ENCODE results near the gene NPHP3.
A peak's percentile ranks its signal among the peaks of the same experiment; 100 is the strongest.
"Not testable (repeated sequence)": the region's sequence is repeated elsewhere in the genome, so short reads cannot be mapped to it uniquely, and the experiment has no call there.

Gene NPHP3

GRCh38 chr3:132722165-132723023 is at the start of gene NPHP3:
Gene NPHP3 (minus strand): TSS chr3:132722409. CDS start chr3:132722355, 54 bp downstream.
- H3K27ac ChIP-seq (ENCODE audit: low read depth, low read length), result peak within 1 kb of the TSS; percentile 95
- peak within 1 kb of the TSS; percentile 82 for H3K4me3 ChIP-seq (ENCODE audit: low read length)
- H3K36me3 ChIP-seq (ENCODE audit: control insufficient read depth, insufficient read depth, low read length), result no peaks in the 10 kb centered on the region
- H3K27me3 ChIP-seq (ENCODE audit: control insufficient read depth, insufficient read depth, low read length), result no peaks in the 10 kb centered on the region
- peak within 1 kb of the TSS; percentile 70 for H3K9ac ChIP-seq (ENCODE audit: low read length)
- H3K4me1 ChIP-seq (ENCODE audit: control insufficient read depth, insufficient read depth, low read length), result peaks cover 9% of the 10 kb centered on the region

- H3K27me3 ChIP-seq (ENCODE audit: control insufficient read depth, insufficient read depth, low read length), result no peaks in the 10 kb centered on the region
- H3K36me3 ChIP-seq (ENCODE audit: control insufficient read depth, insufficient read depth, low read length), result no peaks in the 10 kb centered on the region
- H3K27ac ChIP-seq (ENCODE audit: low read depth, low read length), result no peak overlapping the region
- H3K9ac ChIP-seq (ENCODE audit: low read length), result no peak overlapping the region
- H3K4me1 ChIP-seq (ENCODE audit: control insufficient read depth, insufficient read depth, low read length), result no peaks in the 10 kb centered on the region
- no peak overlapping the region for H3K4me3 ChIP-seq (ENCODE audit: low read length)
These were observed 36.5 kb upstream of the NPHP3 start for GRCh38 chr3:132758740-132759139.

- Histone ChIP-seq H3K27me3 (ENCODE audit: control insufficient read depth, insufficient read depth, low read length) (no peaks in the 10 kb centered on the region), H3K4me3 (ENCODE audit: low read length) (no peak overlapping the region), H3K36me3 (ENCODE audit: control insufficient read depth, insufficient read depth, low read length) (no peaks in the 10 kb centered on the region), H3K9ac (ENCODE audit: low read length) (no peak overlapping the region), H3K27ac (ENCODE audit: low read depth, low read length) (no peak overlapping the region), H3K4me1 (ENCODE audit: control insufficient read depth, insufficient read depth, low read length) (no peaks in the 10 kb centered on the region)
These were observed 34.0 kb upstream of the NPHP3 start for GRCh38 chr3:132756108-132756650.

- H3K9ac ChIP-seq (ENCODE audit: low read length), result no peak overlapping the region
- H3K27ac ChIP-seq (ENCODE audit: low read depth, low read length), result no peak overlapping the region
- H3K36me3 ChIP-seq (ENCODE audit: control insufficient read depth, insufficient read depth, low read length), result no peaks in the 10 kb centered on the region
- H3K4me1 ChIP-seq (ENCODE audit: control insufficient read depth, insufficient read depth, low read length), result no peaks in the 10 kb centered on the region
- no peaks in the 10 kb centered on the region for H3K27me3 ChIP-seq (ENCODE audit: control insufficient read depth, insufficient read depth, low read length)
- H3K4me3 ChIP-seq (ENCODE audit: low read length), result no peak overlapping the region
These were observed 31.7 kb upstream of the NPHP3 start for GRCh38 chr3:132753946-132754345.

GRCh38 chr3:132749786-132750185 is 27.6 kb upstream of the NPHP3 start:
- H3K9ac ChIP-seq (ENCODE audit: low read length), result no peak overlapping the region
- H3K27me3 ChIP-seq (ENCODE audit: control insufficient read depth, insufficient read depth, low read length), result no peaks in the 10 kb centered on the region
- H3K4me3 ChIP-seq (ENCODE audit: low read length), result no peak overlapping the region
- no peaks in the 10 kb centered on the region for H3K36me3 ChIP-seq (ENCODE audit: control insufficient read depth, insufficient read depth, low read length)
- H3K27ac ChIP-seq (ENCODE audit: low read depth, low read length), result no peak overlapping the region
- no peaks in the 10 kb centered on the region for H3K4me1 ChIP-seq (ENCODE audit: control insufficient read depth, insufficient read depth, low read length)

GRCh38 chr3:132746720-132747119 is 24.5 kb upstream of the NPHP3 start:
- not testable (repeated sequence) for H3K27ac ChIP-seq (ENCODE audit: low read depth, low read length); H3K27me3 ChIP-seq (ENCODE audit: control insufficient read depth, insufficient read depth, low read length)

GRCh38 chr3:132738314-132738713 is 16.1 kb upstream of the NPHP3 start:
- no peaks in the 10 kb centered on the region for H3K27me3 ChIP-seq (ENCODE audit: control insufficient read depth, insufficient read depth, low read length)
- no peaks in the 10 kb centered on the region for H3K36me3 ChIP-seq (ENCODE audit: control insufficient read depth, insufficient read depth, low read length)
- H3K4me3 ChIP-seq (ENCODE audit: low read length), result no peak overlapping the region
- no peak overlapping the region for H3K27ac ChIP-seq (ENCODE audit: low read depth, low read length)
- H3K4me1 ChIP-seq (ENCODE audit: control insufficient read depth, insufficient read depth, low read length), result no peaks in the 10 kb centered on the region
- no peak overlapping the region for H3K9ac ChIP-seq (ENCODE audit: low read length)

More at GRCh38 chr3:132746720-132747119, 24.5 kb upstream of the NPHP3 start:
- H3K4me3 ChIP-seq (ENCODE audit: low read length); H3K36me3 ChIP-seq (ENCODE audit: control insufficient read depth, insufficient read depth, low read length); H3K9ac ChIP-seq (ENCODE audit: low read length); H3K4me1 ChIP-seq (ENCODE audit: control insufficient read depth, insufficient read depth, low read length): not testable (repeated sequence)

GRCh38 chr3:132735589-132735988 is 13.4 kb upstream of the NPHP3 start:
- no peaks in the 10 kb centered on the region for H3K36me3 ChIP-seq (ENCODE audit: control insufficient read depth, insufficient read depth, low read length)
- H3K27ac ChIP-seq (ENCODE audit: low read depth, low read length), result no peak overlapping the region
- no peak overlapping the region for H3K4me3 ChIP-seq (ENCODE audit: low read length)
- no peaks in the 10 kb centered on the region for H3K27me3 ChIP-seq (ENCODE audit: control insufficient read depth, insufficient read depth, low read length)
- H3K9ac ChIP-seq (ENCODE audit: low read length), result no peak overlapping the region
- H3K4me1 ChIP-seq (ENCODE audit: control insufficient read depth, insufficient read depth, low read length), result no peaks in the 10 kb centered on the region

GRCh38 chr3:132730891-132731580 is 8.8 kb upstream of the NPHP3 start:
- H3K9ac ChIP-seq (ENCODE audit: low read length), result no peak overlapping the region
- no peaks in the 10 kb centered on the region for H3K36me3 ChIP-seq (ENCODE audit: control insufficient read depth, insufficient read depth, low read length)
- no peaks in the 10 kb centered on the region for H3K27me3 ChIP-seq (ENCODE audit: control insufficient read depth, insufficient read depth, low read length)

GRCh38 chr3:132726341-132726823 is 4.2 kb upstream of the NPHP3 start:
- H3K36me3 ChIP-seq (ENCODE audit: control insufficient read depth, insufficient read depth, low read length), result no peaks in the 10 kb centered on the region
- H3K9ac ChIP-seq (ENCODE audit: low read length), result no peak overlapping the region
- H3K27ac ChIP-seq (ENCODE audit: low read depth, low read length), result no peak overlapping the region
- H3K4me1 ChIP-seq (ENCODE audit: control insufficient read depth, insufficient read depth, low read length), result peaks cover 3% of the 10 kb centered on the region
- H3K27me3 ChIP-seq (ENCODE audit: control insufficient read depth, insufficient read depth, low read length), result no peaks in the 10 kb centered on the region
- no peak overlapping the region for H3K4me3 ChIP-seq (ENCODE audit: low read length)

More at GRCh38 chr3:132730891-132731580, 8.8 kb upstream of the NPHP3 start:
- Histone ChIP-seq H3K27ac (ENCODE audit: low read depth, low read length) (no peak overlapping the region), H3K4me1 (ENCODE audit: control insufficient read depth, insufficient read depth, low read length) (no peaks in the 10 kb centered on the region), H3K4me3 (ENCODE audit: low read length) (no peak overlapping the region)

GRCh38 chr3:132723024-132723950 is 1.1 kb upstream of the NPHP3 start:
- peaks cover 9% of the 10 kb centered on the region for H3K4me1 ChIP-seq (ENCODE audit: control insufficient read depth, insufficient read depth, low read length)
- no peaks in the 10 kb centered on the region for H3K27me3 ChIP-seq (ENCODE audit: control insufficient read depth, insufficient read depth, low read length)
- H3K4me3 ChIP-seq (ENCODE audit: low read length), result peak overlapping the region; percentile 69
- no peaks in the 10 kb centered on the region for H3K36me3 ChIP-seq (ENCODE audit: control insufficient read depth, insufficient read depth, low read length)
- H3K27ac ChIP-seq (ENCODE audit: low read depth, low read length), result peak overlapping the region; percentile 38
- H3K9ac ChIP-seq (ENCODE audit: low read length), result no peak overlapping the region

Data from rectal smooth muscle tissue (tissue), 1 donor.